ENCODE measurements around the gene SLC24A3.

SLC24A3 gene

DNA sequence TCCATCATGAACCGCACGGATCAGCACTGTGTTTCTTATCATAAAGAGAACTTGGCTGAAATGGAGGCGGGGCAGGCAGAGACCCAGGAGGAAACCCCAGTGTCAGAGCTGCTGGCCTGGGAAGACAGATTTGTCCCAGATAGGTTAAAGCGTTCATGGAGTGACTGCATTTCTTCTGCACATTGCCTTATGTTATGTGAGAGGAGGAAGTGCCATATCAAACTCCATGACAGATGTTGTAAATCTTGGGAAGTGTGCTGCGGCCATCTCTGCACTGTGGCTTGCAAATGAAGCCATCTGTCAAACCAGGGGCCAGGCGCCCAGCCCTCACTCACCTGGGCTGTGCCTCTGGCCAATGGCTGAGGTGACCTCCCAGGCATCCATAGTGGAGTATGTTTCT lies 163.0 kb downstream of the SLC24A3 start:
- H3K9me3 ChIP-seq (ENCODE audit: control insufficient read depth in 2 of 2, low read length in 2 of 2) = no peaks in the 10 kb centered on the region
- no peaks in the 10 kb centered on the region for H3K36me3 ChIP-seq (ENCODE audit: control insufficient read depth in 2 of 2, insufficient read depth in 2 of 2, low read length in 2 of 2)
- H3K27me3 ChIP-seq (ENCODE audit: control insufficient read depth in 2 of 2, insufficient read depth in 2 of 2, low read length in 2 of 2) = no peaks in the 10 kb centered on the region
- H3K27ac ChIP-seq (ENCODE audit: low read depth in 2 of 2, low read length in 2 of 2) = no peak overlapping the region
- no peak overlapping the region for H3K4me3 ChIP-seq (ENCODE audit: low read length in 2 of 2)
- no peaks in the 10 kb centered on the region for H3K4me1 ChIP-seq (ENCODE audit: control insufficient read depth in 2 of 2, insufficient read depth in 2 of 2, low read length in 2 of 2)
- H3K9ac ChIP-seq (ENCODE audit: low read depth in 1 of 2, low read length in 2 of 2) = no peak overlapping the region

DNA sequence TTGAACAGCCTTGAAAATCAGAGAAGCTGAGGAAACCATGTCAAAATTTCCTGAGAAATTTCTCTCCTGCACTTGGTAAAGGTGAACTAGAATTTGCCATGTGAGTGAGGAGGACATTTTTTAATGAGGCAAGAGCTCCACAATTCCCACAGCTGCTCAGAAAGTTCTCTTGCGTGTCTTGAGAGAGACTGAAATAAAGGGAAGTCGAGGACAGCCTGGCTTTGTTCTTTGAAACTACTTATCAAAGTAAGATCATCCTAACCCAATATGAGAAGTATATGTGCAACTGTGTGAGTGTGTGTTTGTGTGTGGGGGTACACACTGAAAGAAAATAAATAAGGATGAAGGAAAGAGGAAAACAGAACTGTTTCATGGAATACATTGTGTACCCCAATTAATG lies 163.4 kb downstream of the SLC24A3 start:
- Histone ChIP-seq H3K4me3 (ENCODE audit: low read length in 2 of 2) (no peak overlapping the region), H3K27ac (ENCODE audit: low read depth in 2 of 2, low read length in 2 of 2) (no peak overlapping the region), H3K36me3 (ENCODE audit: control insufficient read depth in 2 of 2, insufficient read depth in 2 of 2, low read length in 2 of 2) (no peaks in the 10 kb centered on the region), H3K27me3 (ENCODE audit: control insufficient read depth in 2 of 2, insufficient read depth in 2 of 2, low read length in 2 of 2) (no peaks in the 10 kb centered on the region), H3K4me1 (ENCODE audit: control insufficient read depth in 2 of 2, insufficient read depth in 2 of 2, low read length in 2 of 2) (no peaks in the 10 kb centered on the region), H3K9ac (ENCODE audit: low read depth in 1 of 2, low read length in 2 of 2) (no peak overlapping the region), H3K9me3 (ENCODE audit: control insufficient read depth in 2 of 2, low read length in 2 of 2) (no peaks in the 10 kb centered on the region)

- H3K4me3 ChIP-seq (ENCODE audit: low read length in 2 of 2) = no peak overlapping the region
- no peaks in the 10 kb centered on the region for H3K36me3 ChIP-seq (ENCODE audit: control insufficient read depth in 2 of 2, insufficient read depth in 2 of 2, low read length in 2 of 2)
- H3K9ac ChIP-seq (ENCODE audit: low read depth in 1 of 2, low read length in 2 of 2) = no peak overlapping the region
- no peak overlapping the region for H3K27ac ChIP-seq (ENCODE audit: low read depth in 2 of 2, low read length in 2 of 2)
- H3K4me1 ChIP-seq (ENCODE audit: control insufficient read depth in 2 of 2, insufficient read depth in 2 of 2, low read length in 2 of 2) = no peaks in the 10 kb centered on the region
- H3K9me3 ChIP-seq (ENCODE audit: control insufficient read depth in 2 of 2, low read length in 2 of 2) = no peaks in the 10 kb centered on the region
- H3K27me3 ChIP-seq (ENCODE audit: control insufficient read depth in 2 of 2, insufficient read depth in 2 of 2, low read length in 2 of 2) = no peaks in the 10 kb centered on the region
These were observed 164.2 kb downstream of the SLC24A3 start for GRCh38 chr20:19376451-19377229.

DNA sequence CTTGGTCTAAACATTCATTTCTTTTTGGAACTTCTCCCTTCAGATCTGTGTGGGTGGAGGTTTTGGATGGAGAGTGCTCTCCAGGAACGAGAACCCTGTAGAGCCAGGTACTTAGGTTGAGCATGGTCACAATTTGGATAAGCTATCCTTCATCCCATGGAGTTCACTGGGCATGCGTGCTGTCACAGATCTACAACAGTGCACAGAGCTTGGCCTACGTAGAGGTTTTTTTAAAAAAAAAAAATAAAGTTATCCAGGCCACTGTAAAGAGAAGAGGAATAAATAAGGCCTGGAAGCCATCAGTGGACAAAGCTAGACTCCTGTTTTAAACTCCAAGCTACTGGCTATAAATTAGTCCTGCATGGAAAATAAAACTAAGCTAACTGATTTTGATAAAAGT lies 165.6 kb downstream of the SLC24A3 start:
- Histone ChIP-seq H3K4me3 (ENCODE audit: low read length in 2 of 2) (no peak overlapping the region), H3K27ac (ENCODE audit: low read depth in 2 of 2, low read length in 2 of 2) (no peak overlapping the region), H3K36me3 (ENCODE audit: control insufficient read depth in 2 of 2, insufficient read depth in 2 of 2, low read length in 2 of 2) (no peaks in the 10 kb centered on the region), H3K4me1 (ENCODE audit: control insufficient read depth in 2 of 2, insufficient read depth in 2 of 2, low read length in 2 of 2) (no peaks in the 10 kb centered on the region), H3K9me3 (ENCODE audit: control insufficient read depth in 2 of 2, low read length in 2 of 2) (no peaks in the 10 kb centered on the region), H3K9ac (ENCODE audit: low read depth in 1 of 2, low read length in 2 of 2) (no peak overlapping the region), H3K27me3 (ENCODE audit: control insufficient read depth in 2 of 2, insufficient read depth in 2 of 2, low read length in 2 of 2) (no peaks in the 10 kb centered on the region)

GRCh38 chr20:19380211-19380610 lies 167.8 kb downstream of the SLC24A3 start:
- no peak overlapping the region for H3K27ac ChIP-seq (ENCODE audit: low read depth in 2 of 2, low read length in 2 of 2)
- no peak overlapping the region for H3K9ac ChIP-seq (ENCODE audit: low read depth in 1 of 2, low read length in 2 of 2)
- no peaks in the 10 kb centered on the region for H3K9me3 ChIP-seq (ENCODE audit: control insufficient read depth in 2 of 2, low read length in 2 of 2)
- H3K36me3 ChIP-seq (ENCODE audit: control insufficient read depth in 2 of 2, insufficient read depth in 2 of 2, low read length in 2 of 2) = no peaks in the 10 kb centered on the region
- no peaks in the 10 kb centered on the region for H3K27me3 ChIP-seq (ENCODE audit: control insufficient read depth in 2 of 2, insufficient read depth in 2 of 2, low read length in 2 of 2)
- H3K4me1 ChIP-seq (ENCODE audit: control insufficient read depth in 2 of 2, insufficient read depth in 2 of 2, low read length in 2 of 2) = no peaks in the 10 kb centered on the region
- H3K4me3 ChIP-seq (ENCODE audit: low read length in 2 of 2) = no peak overlapping the region

- no peaks in the 10 kb centered on the region for H3K36me3 ChIP-seq (ENCODE audit: control insufficient read depth in 2 of 2, insufficient read depth in 2 of 2, low read length in 2 of 2)
- no peak overlapping the region for H3K9ac ChIP-seq (ENCODE audit: low read depth in 1 of 2, low read length in 2 of 2)
- H3K4me1 ChIP-seq (ENCODE audit: control insufficient read depth in 2 of 2, insufficient read depth in 2 of 2, low read length in 2 of 2) = no peaks in the 10 kb centered on the region
- H3K27ac ChIP-seq (ENCODE audit: low read depth in 2 of 2, low read length in 2 of 2) = no peak overlapping the region
- H3K27me3 ChIP-seq (ENCODE audit: control insufficient read depth in 2 of 2, insufficient read depth in 2 of 2, low read length in 2 of 2) = no peaks in the 10 kb centered on the region
- H3K4me3 ChIP-seq (ENCODE audit: low read length in 2 of 2) = no peak overlapping the region
- no peaks in the 10 kb centered on the region for H3K9me3 ChIP-seq (ENCODE audit: control insufficient read depth in 2 of 2, low read length in 2 of 2)
These were observed 169.5 kb downstream of the SLC24A3 start for GRCh38 chr20:19381947-19382346.

GRCh38 chr20:19382386-19383340 lies 170.2 kb downstream of the SLC24A3 start:
- H3K4me1 ChIP-seq (ENCODE audit: control insufficient read depth in 2 of 2, insufficient read depth in 2 of 2, low read length in 2 of 2) = no peaks in the 10 kb centered on the region
- no peaks in the 10 kb centered on the region for H3K9me3 ChIP-seq (ENCODE audit: control insufficient read depth in 2 of 2, low read length in 2 of 2)
- no peaks in the 10 kb centered on the region for H3K27me3 ChIP-seq (ENCODE audit: control insufficient read depth in 2 of 2, insufficient read depth in 2 of 2, low read length in 2 of 2)
- H3K36me3 ChIP-seq (ENCODE audit: control insufficient read depth in 2 of 2, insufficient read depth in 2 of 2, low read length in 2 of 2) = no peaks in the 10 kb centered on the region
- H3K27ac ChIP-seq (ENCODE audit: low read depth in 2 of 2, low read length in 2 of 2) = no peak overlapping the region
- H3K9ac ChIP-seq (ENCODE audit: low read depth in 1 of 2, low read length in 2 of 2) = no peak overlapping the region
- H3K4me3 ChIP-seq (ENCODE audit: low read length in 2 of 2) = no peak overlapping the region

GRCh38 chr20:19384940-19385339 lies 172.5 kb downstream of the SLC24A3 start:
- H3K4me1 ChIP-seq (ENCODE audit: control insufficient read depth in 2 of 2, insufficient read depth in 2 of 2, low read length in 2 of 2) = no peaks in the 10 kb centered on the region
- H3K4me3 ChIP-seq (ENCODE audit: low read length in 2 of 2) = no peak overlapping the region
- H3K9me3 ChIP-seq (ENCODE audit: control insufficient read depth in 2 of 2, low read length in 2 of 2) = no peaks in the 10 kb centered on the region
- H3K36me3 ChIP-seq (ENCODE audit: control insufficient read depth in 2 of 2, insufficient read depth in 2 of 2, low read length in 2 of 2) = no peaks in the 10 kb centered on the region
- H3K27ac ChIP-seq (ENCODE audit: low read depth in 2 of 2, low read length in 2 of 2) = no peak overlapping the region
- H3K9ac ChIP-seq (ENCODE audit: low read depth in 1 of 2, low read length in 2 of 2) = no peak overlapping the region
- H3K27me3 ChIP-seq (ENCODE audit: control insufficient read depth in 2 of 2, insufficient read depth in 2 of 2, low read length in 2 of 2) = no peaks in the 10 kb centered on the region

- H3K27ac ChIP-seq (ENCODE audit: low read depth in 2 of 2, low read length in 2 of 2) = no peak overlapping the region
- H3K4me1 ChIP-seq (ENCODE audit: control insufficient read depth in 2 of 2, insufficient read depth in 2 of 2, low read length in 2 of 2) = no peaks in the 10 kb centered on the region
- H3K4me3 ChIP-seq (ENCODE audit: low read length in 2 of 2) = no peak overlapping the region
- no peaks in the 10 kb centered on the region for H3K36me3 ChIP-seq (ENCODE audit: control insufficient read depth in 2 of 2, insufficient read depth in 2 of 2, low read length in 2 of 2)
- no peak overlapping the region for H3K9ac ChIP-seq (ENCODE audit: low read depth in 1 of 2, low read length in 2 of 2)
- H3K9me3 ChIP-seq (ENCODE audit: control insufficient read depth in 2 of 2, low read length in 2 of 2) = no peaks in the 10 kb centered on the region
- no peaks in the 10 kb centered on the region for H3K27me3 ChIP-seq (ENCODE audit: control insufficient read depth in 2 of 2, insufficient read depth in 2 of 2, low read length in 2 of 2)
These were observed 174.8 kb downstream of the SLC24A3 start for GRCh38 chr20:19387251-19387650.
